Epithelial cell of proximal tubule (primary cell): Measurements from ENCODE around the gene TFB1M. TPM values are rescaled to one million over a fixed set of nuclear protein-coding genes. Genes with fewer than 3 reads are reported as not detected.

ENCODE experiments used
- DNase-seq: peaks from one replicate; pipeline ENCODE4 v3.0.0-alpha.2; 2011; ENCODE audit warnings: low read depth
- H3K4me3 ChIP-seq: 2 replicates; pipeline ENCODE4 v1.5.1; 2011; ENCODE audit warnings: low read depth, mild to moderate bottlenecking, low read length
- CTCF ChIP-seq: conservative IDR thresholded peaks from 2 replicates; pipeline ENCODE4 v1.5.1; 2012; ENCODE audit warnings: low read depth, mild to moderate bottlenecking, low read length
- total RNA-seq: library from RNA; depleted of rRNA; stranded (reverse); fragments of >200 nt; gene quantifications from 2 replicates; pipeline ENCODE4 v1.2.3, GENCODE V29; 2015

The TFB1M gene
- total RNA-seq, 1 donor from 2014 or later, result 19.3 TPM

GRCh38 chr6:155248008-155249001 lies 66.0 kb downstream of the TFB1M start:
- DNase-seq, result no peak
- no peak overlapping the region for H3K4me3 ChIP-seq
- TF ChIP-seq CTCF, result peak; percentile 85

GRCh38 chr6:155247618-155248007 lies 66.7 kb downstream of the TFB1M start:
- no peak for DNase-seq
- TF ChIP-seq CTCF, result no peak
- H3K4me3 ChIP-seq, result no peak overlapping the region

GRCh38 chr6:155246825-155247224 lies 67.5 kb downstream of the TFB1M start:
- H3K4me3 ChIP-seq, result no peak overlapping the region
- no peak for TF ChIP-seq CTCF
- no peak for DNase-seq

GRCh38 chr6:155245831-155246230 lies 68.5 kb downstream of the TFB1M start:
- TF ChIP-seq CTCF, result no peak
- H3K4me3 ChIP-seq, result no peak overlapping the region
- no peak for DNase-seq

- DNase-seq, result no peak
- no peak overlapping the region for H3K4me3 ChIP-seq
- no peak for TF ChIP-seq CTCF
These were observed 69.1 kb downstream of the TFB1M start for GRCh38 chr6:155245193-155245592.

GRCh38 chr6:155244434-155244833 lies 69.8 kb downstream of the TFB1M start:
- no peak for TF ChIP-seq CTCF
- no peak for DNase-seq
- H3K4me3 ChIP-seq, result no peak overlapping the region

GRCh38 chr6:155241966-155242365 lies 72.3 kb downstream of the TFB1M start:
- no peak for DNase-seq
- no peak for TF ChIP-seq CTCF
- no peak overlapping the region for H3K4me3 ChIP-seq
